ENCODE data around the gene P2RY6. TPM values are rescaled to one million over a fixed set of nuclear protein-coding genes. Genes with fewer than 3 reads are reported as not detected.
"Not testable (repeated sequence)": the region's sequence is repeated elsewhere in the genome, so short reads cannot be mapped to it uniquely, and the experiment has no call there.

Gene P2RY6
- total RNA-seq, 1 donor from 2014 or later, result 0.99 TPM

- DNase-seq, result no peak
These were observed 9.2 kb upstream of the P2RY6 start for GRCh38 chr11:73262851-73263495.

GRCh38 chr11:73263640-73264039 is 8.5 kb upstream of the P2RY6 start:
- no peak for DNase-seq

GRCh38 chr11:73265278-73265810 is 6.8 kb upstream of the P2RY6 start:
- DNase-seq, result no peak

GRCh38 chr11:73265853-73266645 is 6.1 kb upstream of the P2RY6 start:
- no peak for DNase-seq

GRCh38 chr11:73266646-73267020 is 5.5 kb upstream of the P2RY6 start:
- no peak for DNase-seq

- no peak for DNase-seq
These were observed 4.9 kb upstream of the P2RY6 start for GRCh38 chr11:73267122-73267846.

- no peak for DNase-seq
These were observed 4.1 kb upstream of the P2RY6 start for GRCh38 chr11:73267906-73268540.

GRCh38 chr11:73268671-73269271 is 3.4 kb upstream of the P2RY6 start:
- no peak for DNase-seq

GRCh38 chr11:73269459-73270015 is 2.6 kb upstream of the P2RY6 start:
- DNase-seq, result no peak

- peak; percentile 6 for DNase-seq
These were observed 1.9 kb upstream of the P2RY6 start for GRCh38 chr11:73270016-73270854.

GRCh38 chr11:73270855-73271477 is 1.2 kb upstream of the P2RY6 start:
- no peak for DNase-seq

- not testable (repeated sequence) for DNase-seq
These were observed 666 bp upstream of the P2RY6 start for GRCh38 chr11:73271478-73271865.

GRCh38 chr11:73272680-73273038 is 521 bp downstream of the P2RY6 start:
- no peak for DNase-seq

- DNase-seq, result no peak
These were observed 1.2 kb downstream of the P2RY6 start for GRCh38 chr11:73273222-73273895.

- DNase-seq, result not testable (repeated sequence)
These were observed 2.1 kb downstream of the P2RY6 start for GRCh38 chr11:73274191-73274590.

- DNase-seq, result no peak
These were observed 2.7 kb downstream of the P2RY6 start for GRCh38 chr11:73274722-73275380.

GRCh38 chr11:73275381-73275750 is 3.2 kb downstream of the P2RY6 start:
- DNase-seq, result no peak

- DNase-seq, result no peak
These were observed 5.3 kb downstream of the P2RY6 start for GRCh38 chr11:73277467-73277866.

GRCh38 chr11:73280626-73281025 is 8.5 kb downstream of the P2RY6 start:
- no peak for DNase-seq
